AG09309 (cell line): ENCODE data around the gene AKR1C1.
"Not testable (repeated sequence)": the region's sequence is repeated elsewhere in the genome, so short reads cannot be mapped to it uniquely, and the experiment has no call there.

Experiments used
- DNase-seq: peaks from one replicate; pipeline ENCODE4 v3.0.0-alpha.2; 2010; ENCODE audit warnings: low read depth
- H3K4me3 ChIP-seq: 2 replicates; pipeline ENCODE4 v1.5.1; 2011; ENCODE audit warnings: mild to moderate bottlenecking, low read depth, low read length, moderate library complexity; ENCODE audit not compliant: control insufficient read depth
- CTCF ChIP-seq: IDR thresholded peaks from 2 replicates; pipeline ENCODE4 v1.5.1; 2011; ENCODE audit warnings: mild to moderate bottlenecking, low read depth, low read length, inconsistent platforms; ENCODE audit not compliant: insufficient read depth, control insufficient read depth; ENCODE audit errors: missing control alignments

The AKR1C1 gene

DNA sequence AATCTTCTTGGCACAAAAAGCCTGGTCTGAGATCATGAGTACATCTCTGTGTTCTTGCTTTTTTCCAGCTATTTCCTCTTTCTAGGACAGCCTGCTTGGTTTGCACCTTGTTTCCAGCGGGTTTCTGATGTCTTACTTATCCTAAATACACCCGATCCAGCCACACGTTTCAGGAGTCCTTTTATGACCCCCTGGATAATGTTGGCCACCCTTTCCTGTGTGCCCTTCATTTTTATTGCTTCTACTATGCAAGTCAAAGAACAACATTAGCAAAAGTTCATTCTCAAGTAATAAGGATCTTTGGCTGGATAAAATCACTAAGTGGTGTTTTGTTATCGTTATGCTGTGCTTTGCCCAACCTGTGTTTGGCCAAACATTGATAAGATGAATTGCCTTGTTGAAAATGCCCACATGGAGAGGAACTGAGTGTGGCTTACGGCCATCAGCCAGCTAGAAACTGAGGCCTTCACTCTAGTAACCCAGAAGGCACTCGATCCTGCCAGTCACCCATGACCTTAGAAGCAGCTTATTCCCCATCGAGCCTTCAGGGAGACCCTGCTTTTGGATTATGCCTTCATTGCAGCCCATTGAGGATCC is 28.7 kb upstream of the AKR1C1 start:
- DNase-seq, result no peak
- no peak overlapping the region for H3K4me3 ChIP-seq
- TF ChIP-seq CTCF, result no peak

GRCh38 chr10:4937346-4937745 is 25.9 kb upstream of the AKR1C1 start:
- no peak for TF ChIP-seq CTCF
- DNase-seq, result no peak
- no peak overlapping the region for H3K4me3 ChIP-seq

DNA sequence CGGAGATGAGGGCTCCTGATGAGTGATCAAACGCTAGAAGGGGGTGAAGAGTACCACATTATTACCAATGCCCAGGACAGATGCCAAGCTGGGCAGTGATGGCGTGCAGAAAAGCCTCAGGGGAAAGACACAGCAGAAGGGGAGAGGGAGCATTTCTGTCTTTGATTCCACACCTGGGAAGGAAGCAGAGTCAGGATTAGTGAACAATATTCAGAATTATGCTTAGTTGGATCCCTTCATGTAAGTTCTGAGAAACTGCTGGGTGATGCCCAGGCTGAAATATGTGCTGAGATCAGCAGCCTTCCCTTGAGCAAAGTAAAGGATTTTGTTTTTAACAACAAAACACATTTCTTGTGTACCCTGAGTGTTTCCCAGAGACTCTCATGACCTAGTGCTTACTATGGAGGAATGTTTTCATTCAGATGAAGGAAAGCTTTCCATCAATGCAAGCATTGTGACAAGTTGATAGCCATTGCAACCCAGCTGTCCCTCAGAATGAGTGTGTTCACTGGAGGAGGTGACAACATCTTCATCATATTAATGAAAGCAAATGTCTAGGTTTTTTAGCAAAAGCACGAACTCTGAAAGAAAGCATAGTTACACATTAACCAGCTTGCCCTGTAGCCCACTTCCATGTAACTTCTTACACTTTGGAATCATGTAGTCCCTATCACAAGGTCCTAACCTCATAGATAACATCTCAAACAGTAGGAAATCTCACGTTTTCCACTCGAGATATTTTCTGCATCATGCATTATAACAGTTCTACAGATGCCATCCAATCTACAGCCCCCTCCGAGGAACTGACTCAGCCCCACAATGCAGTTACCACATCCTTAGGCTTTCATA is 23.8 kb upstream of the AKR1C1 start:
- no peak for DNase-seq
- no peak overlapping the region for H3K4me3 ChIP-seq
- no peak for TF ChIP-seq CTCF

GRCh38 chr10:4940073-4940428 is 23.2 kb upstream of the AKR1C1 start:
- not testable (repeated sequence) for DNase-seq, H3K4me3 ChIP-seq

GRCh38 chr10:4940909-4941308 is 22.3 kb upstream of the AKR1C1 start:
- H3K4me3 ChIP-seq, DNase-seq: not testable (repeated sequence)

GRCh38 chr10:4941540-4942330 is 21.5 kb upstream of the AKR1C1 start:
- no peak for TF ChIP-seq CTCF
- no peak overlapping the region for H3K4me3 ChIP-seq
- DNase-seq, result no peak

DNA sequence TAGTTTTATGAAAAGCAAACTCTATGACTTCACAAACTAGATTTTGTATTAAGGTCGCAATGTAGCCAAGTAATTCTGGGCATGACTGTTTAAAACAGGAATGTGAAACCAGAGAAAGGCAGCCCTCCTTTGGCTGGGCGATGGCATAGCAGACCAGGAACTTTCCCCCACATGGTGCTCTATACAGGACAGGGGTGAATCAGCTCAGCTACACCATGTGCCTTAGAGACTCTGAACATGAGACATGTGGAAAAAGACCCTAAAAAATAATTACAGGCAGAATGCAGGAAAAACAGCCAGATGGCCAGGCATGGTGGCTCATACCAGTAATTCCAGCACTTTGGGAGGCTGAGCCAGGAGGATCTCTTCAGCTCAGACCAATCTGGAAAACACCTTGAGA is 20.3 kb upstream of the AKR1C1 start:
- TF ChIP-seq CTCF, result peak; percentile 23
- not testable (repeated sequence) for H3K4me3 ChIP-seq
- peak; percentile 25 for DNase-seq

DNA sequence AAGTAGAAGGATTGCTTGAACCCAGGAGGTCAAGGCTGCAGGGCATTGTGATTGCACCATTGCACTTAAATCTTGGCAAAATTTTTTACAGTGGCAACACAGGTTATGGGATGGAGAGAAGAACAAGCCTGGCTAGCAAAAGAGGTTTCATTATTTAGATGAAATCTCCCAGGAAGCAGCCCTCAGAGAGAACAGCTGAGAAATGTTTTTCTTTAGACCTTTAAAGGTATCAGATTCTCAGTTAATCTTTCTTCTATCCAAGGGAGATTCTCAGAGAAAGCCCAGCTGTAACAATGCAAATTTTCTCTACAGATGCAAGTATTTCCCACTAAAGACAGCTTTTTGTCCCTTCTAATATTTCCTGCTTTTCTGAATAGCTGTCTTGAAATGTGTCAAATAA is 19.8 kb upstream of the AKR1C1 start:
- not testable (repeated sequence) for DNase-seq, H3K4me3 ChIP-seq
